K562 (cell line): Measurements from ENCODE around the gene CEP350. TPM values are rescaled to one million over a fixed set of nuclear protein-coding genes. Genes with fewer than 3 reads are reported as not detected.

Source experiments
- DEAF1 ChIP-seq: fragments of 450-650 bp; formaldehyde crosslinking; IDR thresholded peaks from 2 replicates; pipeline ENCODE4 v1.4.0; 2020; ENCODE audit warnings: mild to moderate bottlenecking, moderate library complexity
- KHSRP ChIP-seq: fragments of 450-650 bp; IDR thresholded peaks from 2 replicates; pipeline ENCODE4 v1.6.1; 2017
- MGA ChIP-seq: fragments of 450-650 bp; IDR thresholded peaks from 2 replicates; pipeline ENCODE4 v1.6.1; 2016; ENCODE audit warnings: mild to moderate bottlenecking, moderate library complexity
- PHTF2 ChIP-seq: fragments of 250-450 bp; sonication (Bioruptor Pico); IDR thresholded peaks from 2 replicates; pipeline ENCODE4 v1.5.0; 2021; ENCODE audit warnings: mild to moderate bottlenecking
- RERE ChIP-seq: sonication (generic); formaldehyde crosslinking; IDR thresholded peaks from 2 replicates; pipeline ENCODE4 v1.8.0; 2023; ENCODE audit warnings: missing genetic modification reagents, mild to moderate bottlenecking, borderline replicate concordance
- TEAD4 ChIP-seq, 2 experiments: sonication (generic) in 1 of 2; formaldehyde crosslinking in 1 of 2; IDR thresholded peaks; 2 replicates each; pipeline versions ENCODE4 v1.6.1 to v1.8.0; 2012 to 2022; ENCODE audit warnings: borderline replicate concordance in 1 of 2, inconsistent platforms in 1 of 2, low read length in 1 of 2, mild to moderate bottlenecking in 1 of 2, missing genetic modification reagents in 1 of 2
- ZC3H8 ChIP-seq: fragments of 450-650 bp; IDR thresholded peaks from 2 replicates; pipeline ENCODE4 v1.6.1; 2017
- ZKSCAN8 ChIP-seq: fragments of 200-800 bp; sonication (Bioruptor generic); IDR thresholded peaks from 2 replicates; pipeline ENCODE4 v1.6.1; 2016; ENCODE audit warnings: missing genetic modification characterization, missing compliant biosample characterization
- ZNF445 ChIP-seq: fragments of 250-450 bp; sonication (Bioruptor Pico); IDR thresholded peaks from 2 replicates; pipeline ENCODE4 v1.4.0; 2020; ENCODE audit warnings: low read depth, mild to moderate bottlenecking, moderate library complexity
- polyA plus RNA-seq, 8 experiments: library from polyadenylated mRNA; depleted of rRNA in 4 of 8; stranded (reverse) in 5 of 8; unstranded in 3 of 8; fragments of >200 nt; fragmentation: Nextera tagmentation in 2 of 8; fragmentation: Illumina TruSeq in 1 of 8; extraction: Ambion mirVana in 2 of 8; extraction: Trizol in 1 of 8; gene quantifications; 2 replicates each; pipeline versions ENCODE4 v1.2.1 to v1.2.3, GENCODE V29; 2011 to 2014; ENCODE audit warnings: inconsistent platforms in 1 of 8, missing spikeins in 1 of 8
- total RNA-seq, 7 experiments: library from RNA; depleted of rRNA in 6 of 7; stranded (reverse); fragments of >200 nt in 6 of 7; fragmentation: Illumina TruSeq in 2 of 7; extraction: Trizol in 2 of 7; gene quantifications; 2 replicates each; pipeline versions ENCODE4 v1.2.1 to v1.2.3, GENCODE V29; 2011 to 2021; ENCODE audit warnings: low replicate concordance in 1 of 7

The CEP350 gene
- total and polyA plus RNA-seq, 9 of the 15 experiments (the other 6 are each of a cell fraction or from before 2014, with no cell fraction given): 8.3 to 64.3 (median 28.0) TPM

- TF ChIP-seq MGA (no peak; the same call in 1 of the 2 replicates), ZC3H8 (no peak), KHSRP (no peak), TEAD4 (IDR thresholded peaks at IDR 0.05; ENCODE audit: low read length) (no peak), TEAD4 (CRISPR knock-in tag; IDR thresholded peaks at IDR 0.05; ENCODE audit: borderline replicate concordance) (no peak), ZKSCAN8 (CRISPR knock-in tag) (no peak), RERE (CRISPR knock-in tag) (no peak), ZNF445 (CRISPR knock-in tag) (no peak), PHTF2 (CRISPR knock-in tag) (no peak), DEAF1 (CRISPR knock-in tag) (no peak)
Measured at GRCh38 chr1:180155182-180155682, 200.6 kb downstream of the CEP350 start (continued).
